ACC112 (cell line): ENCODE measurements around the gene HOGA1.
"Not testable (repeated sequence)": the region's sequence is repeated elsewhere in the genome, so short reads cannot be mapped to it uniquely, and the experiment has no call there.

ENCODE experiments used
- H2AFZ ChIP-seq: fragments of 200-600 bp; sonication (generic); one replicate; pipeline ENCODE4 v1.6.0; 2017; ENCODE audit warnings: antibody characterized with exemption, low read length; ENCODE audit not compliant: unreplicated experiment
- H3K27ac ChIP-seq: fragments of 200-600 bp; sonication (generic); 2 replicates; pipeline ENCODE4 v1.5.1; 2014; ENCODE audit warnings: low read depth, mild to moderate bottlenecking, antibody characterized with exemption, low read length, moderate library complexity
- H3K27me3 ChIP-seq: fragments of 200-600 bp; sonication (generic); 2 replicates; pipeline ENCODE4 v1.6.1; 2014; ENCODE audit warnings: mild to moderate bottlenecking, antibody characterized with exemption, low read length, moderate library complexity, mixed read lengths; ENCODE audit not compliant: insufficient read depth
- H3K36me3 ChIP-seq: fragments of 200-600 bp; sonication (generic); 2 replicates; pipeline ENCODE4 v1.6.1; 2016; ENCODE audit warnings: mild to moderate bottlenecking, antibody characterized with exemption, low read length, moderate library complexity, mixed read lengths; ENCODE audit not compliant: insufficient read depth
- H3K4me1 ChIP-seq: fragments of 200-600 bp; sonication (generic); one replicate; pipeline ENCODE4 v1.6.1; 2016; ENCODE audit warnings: low read length, mixed read lengths; ENCODE audit not compliant: insufficient read depth, unreplicated experiment, control insufficient read depth
- H3K4me3 ChIP-seq: fragments of 200-600 bp; sonication (generic); 2 replicates; pipeline ENCODE4 v1.5.1; 2014; ENCODE audit warnings: mild to moderate bottlenecking, low read depth, low read length
- H3K79me2 ChIP-seq: fragments of 200-600 bp; sonication (generic); one replicate; pipeline ENCODE4 v1.6.0; 2016; ENCODE audit warnings: low read length; ENCODE audit not compliant: control insufficient read depth, unreplicated experiment, insufficient read depth

The HOGA1 gene

DNA sequence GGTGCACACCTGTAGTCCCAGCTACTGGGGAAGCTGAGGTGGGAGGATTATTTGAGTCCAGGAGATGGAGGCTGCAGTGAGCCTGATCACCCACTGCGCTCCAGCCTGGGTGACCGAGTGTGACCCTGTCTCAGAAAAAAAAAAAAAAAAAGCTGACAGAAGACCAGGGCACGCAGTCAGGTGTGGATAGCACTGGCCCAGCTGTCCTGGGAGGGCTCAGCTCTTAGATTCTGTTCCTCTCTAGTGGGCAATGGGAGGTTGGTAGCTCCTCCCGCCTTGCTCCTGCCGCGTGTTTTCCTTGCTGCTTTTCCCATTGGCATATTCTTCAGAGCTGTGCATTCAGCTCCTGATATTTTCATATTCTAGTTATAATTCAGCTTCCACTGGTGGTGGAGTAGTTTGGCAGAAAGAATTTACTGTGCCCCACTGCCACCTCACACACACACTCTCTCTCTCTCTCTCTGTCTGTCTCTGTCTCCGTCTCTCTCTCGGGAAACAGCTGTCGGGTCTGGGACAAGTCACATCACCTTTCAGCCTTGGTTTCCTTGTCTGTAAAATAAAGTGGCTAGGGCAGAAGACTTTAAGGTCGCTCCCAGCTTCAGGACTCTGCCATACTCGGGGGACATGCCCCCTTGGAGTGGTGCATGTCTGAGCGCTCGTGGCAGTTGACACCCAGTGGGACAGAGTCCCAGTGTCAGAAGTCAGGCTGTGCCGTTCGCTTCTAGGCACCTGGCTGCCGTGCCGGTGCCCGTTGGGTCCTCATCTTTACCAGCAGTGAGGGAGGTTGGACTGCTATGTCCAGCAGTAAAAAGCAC lies 37.5 kb upstream of the HOGA1 start:
- Histone ChIP-seq H3K27ac (no peak overlapping the region), H3K4me1 (peaks cover 28% of the 10 kb centered on the region), H3K79me2 (no peaks in the 10 kb centered on the region), H3K36me3 (no peaks in the 10 kb centered on the region), H2AFZ (no peak overlapping the region), H3K4me3 (no peak overlapping the region), H3K27me3 (no peaks in the 10 kb centered on the region)

DNA sequence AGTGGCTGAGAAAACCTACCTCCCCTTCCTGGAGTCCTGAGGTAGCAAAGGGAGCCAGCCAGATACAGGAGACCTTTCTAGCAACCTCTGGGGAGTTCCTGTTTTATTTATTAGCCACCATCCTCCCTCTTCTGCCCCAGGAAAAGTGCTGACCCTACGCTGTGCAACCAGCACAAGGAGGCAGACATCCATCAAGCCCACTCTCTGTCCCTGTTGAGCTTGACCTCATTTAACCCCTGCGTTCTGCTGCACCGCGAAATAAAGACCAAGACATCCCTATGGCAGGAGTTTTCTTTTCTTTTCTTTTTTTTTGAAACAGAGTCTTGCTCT lies 37.0 kb upstream of the HOGA1 start:
- no peak overlapping the region for H2AFZ ChIP-seq
- H3K79me2 ChIP-seq = no peaks in the 10 kb centered on the region
- H3K4me1 ChIP-seq = peaks cover 24% of the 10 kb centered on the region
- no peak overlapping the region for H3K4me3 ChIP-seq
- H3K27me3 ChIP-seq = no peaks in the 10 kb centered on the region
- no peaks in the 10 kb centered on the region for H3K36me3 ChIP-seq
- no peak overlapping the region for H3K27ac ChIP-seq

DNA sequence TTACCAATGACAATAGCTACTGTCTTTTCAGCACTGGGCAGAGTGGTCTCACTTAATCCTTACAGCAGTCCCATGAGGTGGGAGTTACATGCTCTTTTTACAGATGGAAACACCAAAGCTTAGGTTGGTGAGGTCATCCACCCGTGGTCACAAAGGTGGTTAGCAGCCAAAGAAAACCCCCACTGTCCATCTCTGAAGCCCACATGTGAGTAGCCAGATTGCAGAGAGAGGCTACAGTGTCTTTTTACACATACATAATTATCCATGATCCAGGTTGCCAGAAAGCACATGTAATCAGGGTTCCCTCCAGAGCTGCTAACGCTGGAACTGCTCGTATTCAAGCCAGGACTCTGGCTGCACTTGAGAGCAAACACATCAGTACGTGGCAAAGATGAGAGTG lies 36.2 kb upstream of the HOGA1 start:
- H3K4me3 ChIP-seq = no peak overlapping the region
- peaks cover 17% of the 10 kb centered on the region for H3K4me1 ChIP-seq
- no peaks in the 10 kb centered on the region for H3K27me3 ChIP-seq
- H3K79me2 ChIP-seq = no peaks in the 10 kb centered on the region
- no peaks in the 10 kb centered on the region for H3K36me3 ChIP-seq
- no peak overlapping the region for H2AFZ ChIP-seq
- no peak overlapping the region for H3K27ac ChIP-seq

DNA sequence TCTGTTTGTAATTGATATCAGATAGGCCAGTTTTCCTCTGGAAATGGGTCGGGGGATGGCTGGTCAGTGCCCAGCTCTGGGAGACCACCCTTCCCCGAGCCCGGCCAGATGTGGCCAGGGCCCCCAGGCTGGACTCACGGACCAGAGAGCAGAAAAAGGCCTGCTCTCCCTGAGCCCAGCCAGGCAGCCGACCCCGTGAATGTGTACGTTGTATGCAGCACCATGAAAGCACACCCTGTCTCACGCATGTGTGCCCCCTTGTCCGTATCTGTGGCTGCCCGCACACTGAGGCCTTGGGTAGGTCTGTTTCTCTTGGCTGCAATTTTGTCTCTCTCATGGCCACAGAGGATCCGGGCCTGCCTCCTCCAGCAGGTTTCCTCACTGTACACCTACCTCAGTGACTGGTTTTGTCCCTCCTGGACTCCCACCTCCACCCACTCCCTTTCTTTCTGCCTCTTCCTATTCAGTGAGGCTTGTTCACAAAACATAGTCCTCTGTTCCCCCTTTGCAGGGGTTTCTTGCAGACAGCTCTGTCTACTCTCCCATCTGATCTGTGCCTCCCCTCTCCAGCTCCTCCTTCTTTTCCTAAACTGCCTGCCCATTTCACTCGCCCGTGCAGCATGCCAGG lies 35.2 kb upstream of the HOGA1 start:
- H3K36me3 ChIP-seq = no peaks in the 10 kb centered on the region
- H2AFZ ChIP-seq = no peak overlapping the region
- H3K79me2 ChIP-seq = no peaks in the 10 kb centered on the region
- no peak overlapping the region for H3K27ac ChIP-seq
- H3K4me1 ChIP-seq = peaks cover 7% of the 10 kb centered on the region
- H3K27me3 ChIP-seq = no peaks in the 10 kb centered on the region
- H3K4me3 ChIP-seq = no peak overlapping the region

DNA sequence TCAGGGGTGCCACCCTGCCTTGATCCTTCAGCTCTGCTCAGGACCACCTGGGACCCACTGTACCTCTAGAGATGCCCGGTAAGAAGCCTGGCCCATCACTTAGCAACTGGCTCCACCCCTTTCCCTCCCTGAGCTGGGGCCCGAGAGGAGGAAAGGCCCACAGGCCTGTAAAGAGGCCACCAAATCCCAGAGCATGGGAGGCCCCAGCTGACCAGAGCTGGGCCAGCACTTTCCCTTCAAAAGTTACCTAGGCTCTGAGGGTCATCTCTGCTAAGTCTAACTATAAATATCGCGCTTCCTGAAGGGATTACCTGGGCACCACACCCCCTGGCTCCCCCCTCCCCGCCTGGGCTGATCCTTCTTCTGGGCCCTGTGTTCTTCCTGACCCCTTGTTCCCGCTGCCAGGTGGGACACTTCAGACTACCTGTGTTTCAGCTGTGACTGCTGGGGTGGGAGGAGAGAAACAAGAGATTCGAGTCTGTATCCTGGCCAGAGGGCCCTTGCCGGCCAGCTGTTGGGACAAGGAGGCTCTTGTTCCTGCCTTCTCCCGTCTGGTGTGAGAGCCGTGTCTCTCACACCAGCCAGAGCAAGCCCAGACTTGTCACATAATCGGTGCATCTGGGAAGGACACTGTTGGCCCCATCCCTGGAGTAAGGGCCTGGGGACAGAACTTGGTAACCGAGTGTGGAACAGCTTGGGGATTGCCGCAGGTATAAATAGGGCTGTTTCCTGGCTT lies 34.4 kb upstream of the HOGA1 start:
- Histone ChIP-seq H3K79me2 (peaks cover under 1% of the 10 kb centered on the region), H3K27ac (no peak overlapping the region)

DNA sequence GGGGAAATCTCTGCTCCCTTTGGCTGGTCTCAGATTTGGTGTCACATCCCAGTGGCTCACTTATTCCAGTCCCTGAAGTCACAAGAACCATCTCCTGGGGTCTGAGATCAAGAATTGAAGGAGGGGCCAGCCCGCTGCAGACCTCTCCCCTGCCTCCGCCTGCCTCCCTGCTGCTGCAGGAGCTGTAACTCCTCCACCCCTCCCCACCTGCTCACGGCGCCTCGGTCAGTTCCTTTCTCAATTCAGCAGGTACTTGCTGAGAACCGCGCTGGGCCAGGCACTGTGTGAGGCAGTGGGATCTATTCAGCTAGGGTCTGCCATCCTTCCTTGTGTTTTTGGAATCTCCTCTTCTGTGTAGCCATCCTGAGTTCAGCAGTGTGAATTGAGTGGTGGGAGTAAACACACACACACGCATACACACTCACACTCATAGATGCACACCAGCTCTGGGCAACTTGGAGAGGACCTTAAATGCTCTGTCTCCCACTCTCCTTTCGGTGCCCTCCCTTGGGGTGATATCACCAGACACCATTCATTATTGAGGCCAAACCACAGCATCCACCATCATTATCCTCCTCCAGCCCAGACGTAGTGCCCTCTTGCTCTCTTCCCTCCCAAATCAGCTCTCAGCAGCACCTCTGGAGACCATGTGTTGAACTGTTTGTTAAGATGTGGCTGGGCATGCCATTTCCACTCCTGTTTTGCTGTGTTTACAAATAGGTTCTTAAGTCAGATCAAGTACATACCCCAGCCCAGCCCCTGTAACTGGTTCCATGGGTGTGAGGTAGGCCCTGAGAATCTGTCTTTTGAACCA lies 33.6 kb upstream of the HOGA1 start:
- no peak overlapping the region for H3K4me3 ChIP-seq
- H3K79me2 ChIP-seq = peaks cover 2% of the 10 kb centered on the region
- no peak overlapping the region for H3K27ac ChIP-seq
- no peak overlapping the region for H2AFZ ChIP-seq
- no peaks in the 10 kb centered on the region for H3K27me3 ChIP-seq
- H3K36me3 ChIP-seq = no peaks in the 10 kb centered on the region
- H3K4me1 ChIP-seq = peaks cover 7% of the 10 kb centered on the region

More for the DNA sequence above, 34.4 kb upstream of the HOGA1 start:
- H2AFZ ChIP-seq = no peak overlapping the region
- H3K4me3 ChIP-seq = no peak overlapping the region
- H3K27me3 ChIP-seq = no peaks in the 10 kb centered on the region
- no peaks in the 10 kb centered on the region for H3K36me3 ChIP-seq
- peaks cover 7% of the 10 kb centered on the region for H3K4me1 ChIP-seq

DNA sequence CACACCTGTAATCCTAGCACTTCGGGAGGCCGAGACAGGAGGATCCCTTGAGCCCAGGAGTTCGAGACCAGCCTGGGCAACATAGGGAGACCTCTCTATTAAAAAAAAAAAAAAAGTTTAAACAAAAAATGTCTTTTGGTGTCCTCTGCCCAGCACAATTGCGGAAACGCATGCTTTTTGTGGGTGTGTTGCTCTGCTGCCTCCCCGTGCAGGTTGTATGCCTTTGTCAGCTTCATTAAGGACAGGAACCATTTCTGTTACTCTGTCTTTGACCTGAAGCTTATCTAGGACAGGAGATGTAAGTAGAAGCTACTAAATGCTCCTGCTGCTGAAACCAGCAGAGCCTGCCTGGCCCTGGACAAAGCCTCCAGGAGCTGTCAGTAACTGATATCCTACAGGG lies 32.9 kb upstream of the HOGA1 start:
- H3K4me3 ChIP-seq = no peak overlapping the region

DNA sequence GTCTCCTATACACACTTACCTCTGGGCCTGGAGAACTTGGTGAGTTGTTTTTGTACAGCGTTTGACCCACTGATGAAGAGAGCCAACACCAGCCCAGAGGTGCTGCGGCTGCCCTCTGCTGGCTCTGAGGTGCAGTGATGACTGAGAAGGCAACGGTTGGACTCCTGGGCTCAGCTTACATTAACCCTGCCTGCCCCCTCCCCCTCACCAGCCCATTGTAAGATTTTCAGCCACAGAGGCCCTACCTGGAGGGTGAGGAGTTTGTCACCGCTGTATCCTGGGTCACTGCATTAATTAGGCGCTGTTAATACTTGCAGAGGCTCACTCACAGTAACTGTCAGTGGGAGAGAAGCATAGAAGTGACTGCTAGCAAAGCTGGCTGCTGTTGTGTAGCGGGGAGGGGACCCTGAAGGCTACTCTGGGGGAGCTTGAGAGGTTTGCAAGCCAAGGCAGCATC lies 30.6 kb upstream of the HOGA1 start:
- H3K79me2 ChIP-seq = peaks cover 5% of the 10 kb centered on the region
- no peaks in the 10 kb centered on the region for H3K36me3 ChIP-seq
- no peak overlapping the region for H2AFZ ChIP-seq
- no peak overlapping the region for H3K4me3 ChIP-seq
- H3K27me3 ChIP-seq = no peaks in the 10 kb centered on the region
- H3K27ac ChIP-seq = no peak overlapping the region
- H3K4me1 ChIP-seq = peaks cover 7% of the 10 kb centered on the region

More for the DNA sequence above, 32.9 kb upstream of the HOGA1 start:
- H3K4me1 ChIP-seq = peaks cover 7% of the 10 kb centered on the region
- H3K27ac ChIP-seq = no peak overlapping the region
- no peaks in the 10 kb centered on the region for H3K36me3 ChIP-seq
- no peaks in the 10 kb centered on the region for H3K27me3 ChIP-seq
- peaks cover 2% of the 10 kb centered on the region for H3K79me2 ChIP-seq
- H2AFZ ChIP-seq = no peak overlapping the region

DNA sequence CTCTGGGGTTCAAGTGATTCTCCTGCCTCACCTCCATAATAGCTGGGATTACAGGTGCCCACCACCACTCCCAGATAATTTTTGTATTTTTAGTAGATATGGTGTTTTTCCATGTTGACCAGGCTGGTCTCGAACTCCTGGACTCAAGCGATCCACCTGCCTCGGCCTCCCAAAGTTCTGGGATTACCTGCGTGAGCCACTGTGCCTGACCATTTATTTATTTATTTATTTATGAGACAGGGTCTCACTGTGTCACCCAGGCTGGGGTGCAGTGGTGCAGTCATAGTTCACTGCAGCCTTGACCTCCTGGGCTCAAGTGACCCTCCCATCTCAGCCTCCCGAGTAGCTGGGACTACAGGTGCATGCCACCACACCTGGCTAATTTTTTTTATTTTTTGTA lies 29.9 kb upstream of the HOGA1 start:
- not testable (repeated sequence) for H3K4me1 ChIP-seq, H3K4me3 ChIP-seq, H3K36me3 ChIP-seq, H2AFZ ChIP-seq, H3K79me2 ChIP-seq, H3K27me3 ChIP-seq, H3K27ac ChIP-seq

DNA sequence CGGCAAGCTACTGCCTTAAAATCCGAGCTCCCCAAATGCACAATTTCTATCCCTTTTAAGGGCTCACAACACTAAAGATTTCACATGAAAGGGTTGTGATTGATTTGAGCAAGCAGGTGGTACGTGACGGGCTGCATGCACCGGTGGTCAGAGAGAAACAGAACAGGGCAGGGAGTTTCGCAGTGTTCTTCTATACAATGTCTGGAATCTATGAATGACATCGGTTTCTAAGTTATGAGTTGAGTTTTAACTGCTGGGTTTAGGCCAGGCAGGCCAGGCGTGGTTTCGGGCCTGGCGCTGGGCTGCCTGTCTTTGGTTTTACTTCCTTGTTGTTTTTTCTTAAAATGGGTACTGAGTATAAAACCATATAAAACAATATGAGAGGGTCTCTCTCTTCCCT lies 28.6 kb upstream of the HOGA1 start:
- not testable (repeated sequence) for H3K27ac ChIP-seq
- peaks cover 12% of the 10 kb centered on the region for H3K79me2 ChIP-seq

More for the DNA sequence above, 28.6 kb upstream of the HOGA1 start:
- H3K4me3 ChIP-seq, H3K27me3 ChIP-seq, H3K4me1 ChIP-seq, H3K36me3 ChIP-seq, H2AFZ ChIP-seq: not testable (repeated sequence)
